Lower leg skin (tissue), 3 donors: Measurements from ENCODE around the gene EDARADD.

Experiments used
- POLR2A ChIP-seq, 2 donors: fragments of 450-650 bp; IDR thresholded peaks; one replicate each; pipeline ENCODE4 v1.6.1; 2016 to 2017; ENCODE audit warnings: antibody characterized with exemption in 2 of 2, mild to moderate bottlenecking in 1 of 2, moderate library complexity in 1 of 2
- TF ChIP-seq, protein P1 (sequence below), 3 donors: fragments of 450-650 bp; IDR thresholded peaks; one replicate each; pipeline ENCODE4 v1.5.1; 2016; ENCODE audit warnings: antibody characterized with exemption in 3 of 3, mild to moderate bottlenecking in 3 of 3, moderate library complexity in 2 of 3

DNA sequence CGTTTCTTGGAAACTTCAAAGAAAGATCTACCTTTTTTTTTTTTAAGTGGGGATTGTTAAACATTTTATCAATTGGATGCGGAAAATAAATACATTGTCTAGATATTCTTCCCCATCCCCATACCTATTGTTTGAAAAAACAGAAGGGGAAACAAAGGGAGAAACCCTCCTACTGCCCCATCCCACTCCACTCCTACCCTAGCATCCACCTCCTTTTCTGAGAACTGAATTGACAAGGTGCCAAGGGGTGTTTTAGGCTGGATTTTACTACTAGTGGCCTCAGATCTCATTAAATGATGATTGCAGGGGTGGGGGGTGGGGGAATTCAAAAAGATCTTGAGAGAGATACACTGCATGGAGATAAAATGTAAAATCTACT lies 2.6 kb downstream of the EDARADD start:
- TF ChIP-seq, protein P1, sequence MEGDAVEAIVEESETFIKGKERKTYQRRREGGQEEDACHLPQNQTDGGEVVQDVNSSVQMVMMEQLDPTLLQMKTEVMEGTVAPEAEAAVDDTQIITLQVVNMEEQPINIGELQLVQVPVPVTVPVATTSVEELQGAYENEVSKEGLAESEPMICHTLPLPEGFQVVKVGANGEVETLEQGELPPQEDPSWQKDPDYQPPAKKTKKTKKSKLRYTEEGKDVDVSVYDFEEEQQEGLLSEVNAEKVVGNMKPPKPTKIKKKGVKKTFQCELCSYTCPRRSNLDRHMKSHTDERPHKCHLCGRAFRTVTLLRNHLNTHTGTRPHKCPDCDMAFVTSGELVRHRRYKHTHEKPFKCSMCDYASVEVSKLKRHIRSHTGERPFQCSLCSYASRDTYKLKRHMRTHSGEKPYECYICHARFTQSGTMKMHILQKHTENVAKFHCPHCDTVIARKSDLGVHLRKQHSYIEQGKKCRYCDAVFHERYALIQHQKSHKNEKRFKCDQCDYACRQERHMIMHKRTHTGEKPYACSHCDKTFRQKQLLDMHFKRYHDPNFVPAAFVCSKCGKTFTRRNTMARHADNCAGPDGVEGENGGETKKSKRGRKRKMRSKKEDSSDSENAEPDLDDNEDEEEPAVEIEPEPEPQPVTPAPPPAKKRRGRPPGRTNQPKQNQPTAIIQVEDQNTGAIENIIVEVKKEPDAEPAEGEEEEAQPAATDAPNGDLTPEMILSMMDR (IDR thresholded peaks at IDR 0.05) = no peak
- no peak for TF ChIP-seq POLR2A (IDR thresholded peaks at IDR 0.05)
